ENCODE results near the gene CCDC40. TPM values are rescaled to one million over a fixed set of nuclear protein-coding genes. Genes with fewer than 3 reads are reported as not detected.

CCDC40 gene
- total RNA-seq, 2 donors from 2014 or later, result 2.9 to 13.5 TPM

- no peaks in the 10 kb centered on the region for H3K9me3 ChIP-seq
- intact Hi-C loops (cut with DNase I), result loop anchor here (10.0 kb wide), 2 partner anchors 184 to 244 kb away; no protein-coding TSS in a partner anchor
- H3K36me3 ChIP-seq (replicated peaks in 1 of 2; ENCODE audit: insufficient read depth in 1 of 2, low read depth in 2 of 2), result no peaks in the 10 kb centered on the region
- no peak for TF ChIP-seq POLR2A (IDR thresholded peaks at IDR 0.05)
- no peak for TF ChIP-seq CTCF (IDR thresholded peaks at IDR 0.05)
- H3K27ac ChIP-seq, result peak overlapping the region in 2 of 4 donors; percentile 1 to 22
- WGBS, 2 donors, result 54 to 55% methylated on average over 18 to 28 of the region's 28 CpGs
- H3K4me1 ChIP-seq, result peaks cover 63% of the 10 kb centered on the region
- ATAC-seq (no peak), DNase-seq (peak in 2 of 4 donors; percentile 41 to 43)
- H3K27me3 ChIP-seq, result no peaks in the 10 kb centered on the region
- no peak overlapping the region for H3K4me3 ChIP-seq
These were observed 48.1 kb upstream of the CCDC40 start for GRCh38 chr17:79988185-79988971.

DNA sequence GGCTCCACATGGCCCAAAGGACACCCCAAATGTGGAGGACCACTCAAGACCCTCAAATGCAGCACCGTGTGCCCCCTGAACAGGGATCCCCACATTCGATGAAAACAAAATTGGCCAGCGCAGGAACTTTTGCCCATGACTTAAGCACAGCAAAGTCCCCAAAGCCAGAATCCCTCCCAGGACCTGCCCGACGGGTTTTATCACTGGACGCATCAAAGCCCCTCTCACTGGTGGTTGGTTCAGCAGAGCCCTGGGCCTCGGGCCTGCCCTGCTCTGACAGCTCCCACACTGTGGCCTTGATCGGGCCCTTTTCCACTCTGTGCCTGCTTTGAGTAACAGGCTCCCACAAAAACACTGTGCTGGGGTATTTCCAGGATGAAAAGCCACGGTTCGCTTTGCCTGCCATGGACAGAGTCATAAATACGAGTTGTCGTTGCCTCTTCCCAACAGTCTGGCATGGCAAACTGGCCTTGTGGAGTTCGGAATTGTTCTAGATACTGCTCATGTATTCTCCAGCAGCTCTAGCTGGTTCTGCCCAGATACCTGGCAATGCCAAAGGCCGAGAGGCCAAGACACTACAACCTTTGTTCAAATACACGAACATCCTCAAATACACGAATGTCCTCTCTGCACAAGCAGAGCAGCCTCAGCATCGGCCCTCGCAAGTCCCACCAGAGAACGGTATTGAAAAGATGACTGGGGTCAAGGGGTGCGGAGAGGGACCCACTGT is 47.2 kb upstream of the CCDC40 start:
- Histone ChIP-seq H3K27ac (peak overlapping the region in 2 of 4 donors; percentile 1 to 22), H3K4me3 (no peak overlapping the region), H3K9me3 (no peaks in the 10 kb centered on the region), H3K36me3 (replicated peaks in 1 of 2; ENCODE audit: insufficient read depth in 1 of 2, low read depth in 2 of 2) (no peaks in the 10 kb centered on the region), H3K27me3 (no peaks in the 10 kb centered on the region), H3K4me1 (peaks cover 72% of the 10 kb centered on the region)
- intact Hi-C loops (cut with DNase I), result loop anchor here (10.0 kb wide), 2 partner anchors 184 to 244 kb away; no protein-coding TSS in a partner anchor
- DNase-seq (no peak), ATAC-seq (no peak)
- TF ChIP-seq POLR2A (IDR thresholded peaks at IDR 0.05) (no peak), CTCF (IDR thresholded peaks at IDR 0.05) (no peak)
- 83 to 87% methylated on average over 13 to 20 of the region's 20 CpGs for WGBS, 2 donors

- Histone ChIP-seq H3K4me3 (no peak overlapping the region), H3K27ac (peak overlapping the region in 3 of 4 donors; percentile 3 to 27 (median 21)), H3K9me3 (no peaks in the 10 kb centered on the region), H3K4me1 (peaks cover 76% of the 10 kb centered on the region), H3K27me3 (no peaks in the 10 kb centered on the region), H3K36me3 (replicated peaks in 1 of 2; ENCODE audit: insufficient read depth in 1 of 2, low read depth in 2 of 2) (no peaks in the 10 kb centered on the region)
- WGBS, 2 donors, result 48 to 63% methylated on average over 15 to 20 of the region's 21 CpGs
- no peak for ATAC-seq
- intact Hi-C loops (cut with DNase I), result no loop called here
- peak in 2 of 4 donors; percentile 56 to 62 for DNase-seq
- no peak for TF ChIP-seq POLR2A (IDR thresholded peaks at IDR 0.05)
- no peak for TF ChIP-seq CTCF (IDR thresholded peaks at IDR 0.05)
These were observed 46.3 kb upstream of the CCDC40 start for GRCh38 chr17:79990051-79990592.

GRCh38 chr17:79990704-79991103 is 45.7 kb upstream of the CCDC40 start:
- H3K4me1 ChIP-seq, result peaks cover 76% of the 10 kb centered on the region
- DNase-seq (no peak), ATAC-seq (no peak)
- no peak overlapping the region for H3K27ac ChIP-seq
- no peaks in the 10 kb centered on the region for H3K9me3 ChIP-seq
- TF ChIP-seq POLR2A (IDR thresholded peaks at IDR 0.05) (no peak), CTCF (IDR thresholded peaks at IDR 0.05) (no peak)
- H3K4me3 ChIP-seq, result no peak overlapping the region
- H3K36me3 ChIP-seq (replicated peaks in 1 of 2; ENCODE audit: insufficient read depth in 1 of 2, low read depth in 2 of 2), result no peaks in the 10 kb centered on the region
- WGBS, 2 donors, result 82 to 88% methylated on average over 17 of the region's 17 CpGs
- H3K27me3 ChIP-seq, result no peaks in the 10 kb centered on the region
- intact Hi-C loops (cut with DNase I), result no loop called here

Measured in body of pancreas (tissue), 4 donors.